T-helper 22 cell (primary cell): Measurements from ENCODE around the gene METTL23.
"Not testable (repeated sequence)": the region's sequence is repeated elsewhere in the genome, so short reads cannot be mapped to it uniquely, and the experiment has no call there.

Experiments
- DNase-seq: peaks from one replicate; pipeline ENCODE4 v3.0.0-alpha.2; 2020; ENCODE audit warnings: low read depth

The METTL23 gene

DNA sequence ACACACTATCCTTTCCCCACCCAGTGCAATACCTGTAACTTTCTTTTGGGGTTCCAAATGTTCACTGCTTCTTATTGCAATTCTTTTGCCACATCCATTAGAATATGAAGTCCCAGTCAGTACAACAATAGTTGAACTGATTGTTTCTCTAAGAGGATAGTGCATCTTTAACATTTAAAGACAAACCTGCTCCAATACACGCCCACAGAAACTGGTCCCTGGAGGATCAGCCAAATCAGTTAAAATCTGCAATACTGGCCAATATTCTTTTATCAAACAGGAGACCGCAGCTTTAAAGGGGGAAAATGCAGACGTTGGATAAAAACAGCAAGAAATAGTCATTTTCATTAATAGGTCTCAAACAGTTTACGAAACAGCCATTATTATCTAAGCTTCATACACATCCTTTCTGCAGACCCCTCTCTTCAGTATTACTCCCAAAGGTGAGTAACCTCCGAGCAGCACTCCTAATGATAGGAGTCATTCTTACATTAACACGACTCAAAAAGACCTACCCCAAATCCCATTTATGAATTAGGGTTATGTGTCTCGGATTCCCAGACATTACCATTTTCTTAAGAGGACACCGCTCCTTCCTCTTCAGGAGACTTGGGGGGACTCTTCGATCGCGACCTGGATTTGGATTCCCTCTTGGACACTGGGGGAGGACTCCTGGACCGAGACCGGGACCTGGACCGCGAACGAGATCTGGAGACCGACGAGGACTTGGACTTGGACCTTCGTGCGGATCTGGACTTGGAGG lies 9.1 kb downstream of the METTL23 start:
- no peak for DNase-seq

DNA sequence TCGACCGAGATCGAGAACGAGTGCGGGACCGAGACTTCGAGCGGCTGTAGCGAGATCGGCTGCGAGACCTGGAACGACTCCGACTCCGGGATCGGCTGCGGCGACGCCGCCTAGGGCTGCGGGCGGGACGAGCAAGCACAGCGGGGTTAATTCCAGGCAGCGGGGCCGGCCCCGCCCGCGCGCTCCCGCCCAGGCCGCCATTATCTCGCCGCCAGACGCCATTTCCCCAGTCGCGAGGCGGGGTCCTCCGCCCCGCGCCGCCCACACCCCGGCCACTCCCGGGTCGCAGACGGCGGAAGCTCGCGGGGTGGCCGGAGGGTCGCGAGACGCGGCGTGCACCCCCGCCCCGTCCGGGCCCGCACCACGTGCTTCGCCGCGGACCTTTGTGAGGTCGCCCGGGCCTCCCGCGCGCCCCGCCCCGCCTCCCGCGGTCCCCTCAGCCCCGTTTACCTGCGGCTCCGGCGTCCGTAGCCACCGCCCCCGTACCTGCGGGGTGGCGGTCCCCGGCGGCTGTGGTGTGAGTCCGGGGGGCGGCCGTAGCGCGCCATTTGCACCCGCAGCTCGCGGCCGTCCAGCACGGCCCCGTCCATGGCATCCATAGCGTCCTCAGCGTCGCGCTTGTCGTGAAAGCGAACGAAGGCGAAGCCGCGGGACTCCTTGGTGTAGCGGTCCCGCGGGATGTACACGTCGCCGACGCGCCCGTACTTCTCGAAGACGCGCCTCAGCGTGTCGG lies 9.9 kb downstream of the METTL23 start:
- peak; percentile 49 for DNase-seq

DNA sequence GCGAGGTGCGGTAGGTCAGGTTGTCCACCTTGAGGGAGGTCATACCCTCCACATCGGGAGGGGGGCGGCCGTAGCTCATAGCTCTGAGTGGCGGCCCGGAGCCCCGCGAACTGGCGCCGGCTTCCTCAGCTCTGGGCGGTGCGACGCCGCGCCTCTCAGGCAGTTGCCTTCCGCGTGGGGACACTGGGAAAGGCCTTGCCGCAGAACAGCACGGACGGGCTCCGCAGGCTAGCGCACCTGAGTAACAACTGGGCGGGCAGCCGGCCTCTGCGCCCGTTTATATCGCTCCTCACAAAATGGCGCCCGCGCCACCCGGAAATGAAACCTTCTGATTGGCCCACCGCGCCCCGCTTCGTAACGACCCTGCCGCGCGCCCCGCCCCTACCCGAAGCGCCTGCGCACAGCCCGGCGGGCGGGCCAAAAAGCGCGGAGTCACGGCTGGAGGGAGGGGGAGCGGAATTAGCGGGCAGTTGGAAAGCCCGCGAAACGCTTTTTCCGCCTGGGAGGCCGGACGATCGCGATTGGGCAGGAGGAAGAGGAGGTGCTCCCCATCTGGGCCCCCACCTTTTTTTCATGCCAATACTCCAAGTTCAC lies 10.5 kb downstream of the METTL23 start, which contains the start of gene SRSF2:
SRSF2 (minus strand) TSS at position 250 of the 594 bp plus-strand sequence; CDS start at position 79, 171 bp downstream.
- peak; percentile 97 for DNase-seq

DNA sequence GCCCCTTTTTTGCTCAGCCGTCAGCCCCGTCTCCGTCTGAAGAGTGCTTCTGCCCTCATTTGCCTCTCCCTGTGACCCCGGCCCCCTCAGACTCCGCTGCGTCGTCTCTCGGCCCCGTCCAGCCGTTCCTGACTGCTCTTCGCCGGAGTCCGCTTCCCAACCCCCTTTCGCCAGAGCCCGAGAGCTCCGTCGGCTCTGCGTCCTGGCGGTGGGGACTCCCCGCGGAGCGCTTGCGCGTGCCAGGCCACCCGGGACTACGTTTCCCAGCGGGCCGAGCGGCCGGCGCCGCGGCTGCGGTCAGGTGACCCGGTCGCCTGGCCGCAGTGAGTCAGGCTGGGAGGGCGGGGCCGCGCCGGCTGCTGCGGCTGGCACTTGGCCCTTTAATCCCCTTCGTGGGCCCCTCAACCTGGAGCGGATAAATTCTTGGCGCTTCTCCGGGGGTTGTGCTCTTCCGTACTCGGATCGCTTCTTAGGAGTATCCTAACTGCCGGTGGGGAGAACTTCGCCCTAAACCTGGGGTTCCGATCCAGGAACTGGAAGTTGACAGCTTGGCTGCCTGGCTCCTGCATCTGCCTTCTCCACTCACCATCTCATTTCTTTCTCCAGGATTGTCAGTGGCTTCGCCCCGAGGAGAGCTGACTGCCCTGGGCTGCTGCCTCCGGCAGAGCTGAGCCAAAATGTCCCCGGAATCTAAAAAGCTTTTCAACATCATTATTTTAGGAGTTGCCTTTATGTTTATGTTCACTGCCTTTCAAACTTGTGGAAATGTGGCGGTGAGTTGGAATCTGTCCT lies 11.2 kb downstream of the METTL23 start, which contains the start of gene MFSD11:
MFSD11 (plus strand) TSS at position 444 of the 792 bp plus-strand sequence; CDS start at position 678, 234 bp downstream.
- DNase-seq = peak; percentile 88

DNA sequence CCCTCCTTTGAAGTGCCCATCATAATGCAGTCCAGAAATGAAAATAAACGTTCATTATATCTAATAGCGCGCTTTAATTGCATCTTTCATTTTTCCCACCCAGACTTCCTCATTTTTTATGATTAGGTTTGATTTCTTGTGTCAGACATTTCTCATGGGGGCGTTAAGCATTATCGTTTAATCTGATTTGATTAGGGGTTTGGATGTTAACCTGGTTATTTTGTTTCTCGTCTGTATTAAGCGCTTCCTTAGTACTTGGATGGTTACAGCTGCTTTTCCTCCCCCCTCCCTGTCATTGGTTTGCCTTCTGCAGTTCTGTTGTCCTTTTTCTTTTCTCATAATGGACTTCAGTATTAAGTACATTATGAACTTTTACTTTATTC lies 11.8 kb downstream of the METTL23 start:
- no peak for DNase-seq

DNA sequence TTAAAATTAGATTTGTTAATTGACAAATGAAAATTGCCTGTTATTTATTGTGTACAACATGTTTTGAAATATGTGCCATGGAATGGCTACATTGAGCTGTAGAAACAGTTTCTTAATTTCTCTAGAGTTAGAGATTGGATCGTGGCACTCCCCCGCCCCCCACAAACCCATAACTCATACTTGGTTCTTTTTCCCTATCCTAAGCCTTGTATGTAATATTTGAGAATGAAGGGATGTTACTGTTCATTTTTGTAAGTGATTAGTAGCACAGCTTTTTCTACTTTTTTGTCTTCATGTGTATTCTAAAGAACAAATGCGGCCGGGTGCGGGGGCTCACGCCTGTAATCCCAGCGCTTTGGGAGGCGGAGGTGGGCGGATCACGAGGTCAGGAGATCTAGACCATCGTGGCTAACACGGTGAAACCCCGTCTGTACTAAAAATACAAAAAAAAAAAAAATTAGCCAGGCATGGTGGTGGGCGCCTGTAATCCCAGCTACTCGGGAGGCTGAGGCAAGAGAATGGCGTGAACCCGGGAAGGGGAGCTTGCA lies 13.0 kb downstream of the METTL23 start:
- not testable (repeated sequence) for DNase-seq

DNA sequence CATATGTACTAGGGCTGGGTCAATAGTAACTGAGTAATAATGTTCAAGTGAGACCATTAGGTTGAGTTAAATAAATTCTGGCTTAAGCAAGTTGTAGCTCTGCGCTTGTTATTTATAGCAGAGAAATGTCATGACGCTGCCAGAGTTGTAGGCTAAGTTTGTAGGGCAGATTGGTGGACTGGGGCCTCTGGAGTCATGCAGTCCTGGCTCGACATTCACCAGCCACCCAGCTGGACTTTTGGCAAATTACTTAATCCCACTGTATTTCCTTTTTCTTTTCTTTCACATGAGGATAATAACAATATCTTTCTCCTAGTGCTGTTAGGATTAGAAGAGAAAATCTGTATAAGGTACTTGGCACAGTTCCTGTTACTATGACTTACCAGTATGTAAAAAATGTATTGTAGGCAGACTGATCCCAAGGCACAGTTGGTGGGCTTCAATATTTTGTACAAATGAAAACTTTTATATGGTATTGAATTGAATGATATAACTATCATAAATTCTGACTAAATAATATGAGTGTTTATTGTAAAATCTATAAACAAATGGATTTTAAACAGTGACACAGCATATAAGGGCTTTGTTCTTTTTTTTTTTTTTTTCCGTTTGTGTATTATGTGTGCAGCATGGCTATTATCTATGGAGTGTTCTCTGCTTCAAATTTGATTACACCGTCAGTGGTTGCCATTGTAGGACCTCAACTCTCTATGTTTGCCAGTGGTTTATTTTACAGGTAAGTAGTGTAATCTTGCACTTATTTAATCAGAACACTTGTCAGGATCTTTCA lies 13.9 kb downstream of the METTL23 start:
- no peak for DNase-seq

DNA sequence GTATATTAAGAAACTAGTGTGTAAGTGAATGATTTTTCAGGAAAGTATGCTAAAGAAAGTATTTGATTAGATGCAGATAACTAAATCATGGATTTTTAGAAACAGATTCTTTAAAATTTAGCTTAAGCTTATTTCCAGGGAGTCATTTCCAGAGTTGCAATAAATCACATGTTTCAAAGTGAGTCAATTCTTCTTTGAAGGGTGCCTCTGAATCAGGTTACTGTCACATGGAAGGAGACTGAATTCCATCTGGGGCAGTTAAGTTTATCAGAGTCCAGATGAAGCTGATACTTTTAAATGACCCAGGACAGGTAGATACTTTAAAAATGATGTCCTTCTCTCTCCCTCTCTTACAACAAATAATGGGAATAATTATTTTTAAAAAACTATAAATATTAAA lies 16.3 kb downstream of the METTL23 start:
- DNase-seq = no peak

DNA sequence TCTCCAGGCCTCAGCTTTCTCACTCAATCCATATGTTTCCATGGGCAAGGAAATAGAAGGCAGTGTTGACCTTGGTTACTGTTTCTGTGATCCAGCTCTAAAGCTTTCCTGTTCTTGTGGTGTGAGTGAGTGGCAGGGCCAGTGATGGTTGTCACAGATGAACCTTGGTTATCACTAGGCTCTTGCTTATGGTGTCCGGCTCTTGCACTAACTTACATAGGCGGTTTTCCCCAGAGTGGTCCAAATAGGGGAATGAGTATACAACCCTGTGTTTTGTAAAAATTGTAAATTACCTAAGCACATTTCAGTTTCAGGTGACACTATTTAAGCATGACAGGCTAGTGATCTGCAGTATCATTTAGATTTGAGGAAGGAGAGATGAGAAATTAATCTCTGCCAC lies 18.1 kb downstream of the METTL23 start:
- no peak for DNase-seq

DNA sequence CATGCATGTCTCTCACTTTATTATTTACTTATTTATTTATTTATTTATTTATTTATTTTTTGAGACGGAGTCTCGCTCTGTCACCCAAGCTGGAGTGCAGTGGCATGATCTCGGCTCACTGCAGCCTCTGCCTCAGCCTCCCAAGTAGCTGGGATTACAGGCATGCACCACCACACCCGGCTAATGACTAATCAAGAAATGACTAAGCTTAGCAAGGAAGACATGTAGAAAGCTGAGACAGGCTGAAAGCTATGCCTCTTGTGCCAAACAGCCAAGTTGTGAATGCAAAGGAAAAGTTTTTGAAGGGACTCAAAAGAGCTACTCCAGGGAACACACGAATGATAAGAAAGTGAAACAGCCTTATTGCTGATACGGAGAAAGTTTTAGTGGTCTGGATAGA lies 19.1 kb downstream of the METTL23 start:
- DNase-seq = not testable (repeated sequence)

DNA sequence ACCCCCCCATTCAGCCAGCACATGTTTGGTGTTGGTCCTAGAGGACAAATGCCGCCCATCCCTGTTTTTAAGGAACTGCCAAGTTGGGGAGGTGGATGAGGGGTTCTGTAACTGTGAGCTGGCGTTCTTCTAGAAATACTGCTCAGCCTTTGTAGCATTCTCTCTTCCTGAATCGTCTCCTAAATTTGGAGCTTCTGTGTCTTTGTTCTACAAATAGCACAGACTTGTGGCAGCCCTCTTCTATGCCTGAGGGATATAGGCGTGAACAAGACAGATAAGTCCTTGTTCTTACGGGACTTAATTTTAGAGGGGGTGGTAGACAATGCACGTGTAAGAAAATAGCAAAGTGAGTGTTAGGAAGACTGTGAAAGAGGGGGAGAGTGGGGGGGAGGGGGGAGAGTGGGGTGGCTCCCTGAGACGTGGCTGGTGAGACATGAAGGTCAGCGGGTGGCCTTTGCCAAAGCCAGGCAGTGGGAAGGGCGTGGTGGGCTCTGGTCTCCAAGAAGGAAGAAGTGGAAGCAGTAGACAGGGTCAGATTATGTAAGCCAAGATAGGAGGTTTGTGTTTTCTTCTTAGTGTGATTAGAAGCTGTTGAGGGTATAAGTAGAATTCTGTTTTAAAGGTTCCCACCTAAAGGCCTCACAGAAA lies 21.2 kb downstream of the METTL23 start:
- DNase-seq = no peak

DNA sequence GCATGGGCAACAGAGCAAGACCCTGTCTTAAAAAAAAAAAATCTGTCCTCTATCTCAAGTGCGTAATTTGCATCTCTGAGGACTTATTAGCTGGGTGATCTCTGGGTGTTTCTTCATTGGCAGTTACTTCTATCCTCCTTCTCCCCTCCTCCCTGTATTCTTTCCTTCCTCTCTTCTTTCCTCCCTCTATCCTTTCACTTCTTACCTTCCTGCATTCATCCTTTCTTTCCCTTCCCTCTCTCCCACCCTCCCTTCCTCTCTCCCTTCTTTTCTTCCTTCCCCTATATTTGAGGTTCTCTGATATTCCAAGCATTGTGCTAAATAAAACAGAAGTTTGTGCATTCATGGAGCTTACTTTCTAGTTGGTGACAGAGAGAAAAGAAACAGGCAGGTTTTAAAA lies 22.0 kb downstream of the METTL23 start:
- no peak for DNase-seq

DNA sequence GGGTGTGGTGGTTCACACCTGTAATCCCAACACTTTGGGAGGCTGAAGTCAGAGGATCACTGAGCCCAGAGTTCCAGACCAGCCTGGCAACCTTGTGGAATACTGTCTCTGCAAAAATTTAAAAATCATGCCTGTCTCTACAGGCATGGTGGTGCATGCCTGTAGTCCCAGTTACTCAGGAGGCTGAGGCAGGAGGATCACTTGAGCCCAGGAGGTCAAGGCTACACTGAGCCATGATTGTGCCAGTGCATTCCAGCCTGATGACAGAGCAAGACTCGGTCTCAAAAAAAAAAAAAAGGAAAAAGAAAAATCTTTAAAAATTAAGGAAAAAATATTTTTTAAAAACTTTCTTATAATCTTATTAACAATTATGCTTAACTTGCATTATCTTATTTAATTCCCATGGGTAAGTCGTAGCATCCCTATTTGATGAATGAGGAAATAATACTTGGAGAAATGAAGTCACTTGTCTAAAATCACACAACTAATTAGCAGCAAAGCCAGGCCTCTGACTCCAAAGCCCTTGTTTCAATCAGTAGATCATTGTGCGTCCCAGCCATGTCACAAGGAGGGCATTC lies 24.9 kb downstream of the METTL23 start:
- DNase-seq = no peak

DNA sequence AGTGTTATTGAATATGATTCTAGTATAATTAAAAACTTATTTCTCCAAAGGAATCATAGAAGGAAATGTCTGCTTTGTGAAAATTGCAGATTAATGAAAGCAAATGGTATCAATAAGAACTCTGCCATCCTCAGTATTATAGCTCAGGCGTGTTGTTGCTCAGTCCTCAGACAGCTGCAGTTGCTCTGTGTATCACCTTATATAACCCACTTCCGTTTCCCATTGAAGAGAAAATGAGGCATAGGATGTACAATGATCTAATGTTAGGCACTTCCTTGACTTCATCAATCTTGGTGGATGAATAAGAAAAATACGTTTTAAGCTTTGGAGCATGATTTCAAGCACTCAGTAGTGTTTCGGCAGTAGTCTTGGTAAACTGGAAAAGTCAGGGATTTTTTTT lies 25.4 kb downstream of the METTL23 start:
- peak; percentile 20 for DNase-seq

DNA sequence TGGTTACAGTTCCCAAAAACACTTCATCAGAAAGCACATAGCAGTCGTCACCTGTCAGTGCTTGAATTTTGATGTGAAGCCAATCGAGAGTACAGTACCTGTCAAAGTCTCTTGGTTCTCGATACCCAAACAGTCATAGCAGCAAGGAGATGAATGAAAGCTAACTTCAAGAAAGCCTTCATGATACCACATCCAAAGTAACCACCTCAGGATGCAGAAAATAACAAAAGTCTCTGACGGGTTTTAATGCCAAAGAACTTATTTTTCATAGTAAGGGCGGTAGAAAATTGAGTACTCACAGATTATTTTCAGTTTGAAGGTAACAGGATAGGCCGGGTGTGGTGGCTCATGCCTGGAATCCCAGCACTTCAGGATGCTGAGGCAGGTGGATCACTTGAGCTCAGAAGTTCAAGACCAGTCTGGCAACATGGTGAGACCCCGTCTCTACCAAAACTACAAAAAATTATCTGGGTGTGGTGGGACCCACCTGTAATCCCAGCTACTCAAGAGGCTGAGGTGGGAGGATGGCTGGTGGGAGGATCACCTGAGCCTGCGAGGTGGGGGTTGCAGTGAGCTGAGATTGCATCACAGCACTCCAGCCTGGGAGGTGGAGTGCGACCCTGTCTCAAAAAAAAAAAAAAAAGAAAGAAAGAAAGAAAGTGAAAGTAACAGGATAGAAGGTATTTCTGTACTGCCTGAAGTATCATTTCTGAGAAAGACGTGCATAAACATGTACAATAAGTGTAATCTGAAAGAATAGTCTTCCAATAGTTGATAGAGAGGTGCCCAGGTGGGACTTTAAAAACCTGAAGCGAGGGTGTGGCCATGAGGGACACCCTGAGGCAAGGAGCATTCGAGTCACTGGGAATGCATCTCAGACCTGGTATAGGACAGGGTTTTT lies 26.7 kb downstream of the METTL23 start:
- no peak for DNase-seq

DNA sequence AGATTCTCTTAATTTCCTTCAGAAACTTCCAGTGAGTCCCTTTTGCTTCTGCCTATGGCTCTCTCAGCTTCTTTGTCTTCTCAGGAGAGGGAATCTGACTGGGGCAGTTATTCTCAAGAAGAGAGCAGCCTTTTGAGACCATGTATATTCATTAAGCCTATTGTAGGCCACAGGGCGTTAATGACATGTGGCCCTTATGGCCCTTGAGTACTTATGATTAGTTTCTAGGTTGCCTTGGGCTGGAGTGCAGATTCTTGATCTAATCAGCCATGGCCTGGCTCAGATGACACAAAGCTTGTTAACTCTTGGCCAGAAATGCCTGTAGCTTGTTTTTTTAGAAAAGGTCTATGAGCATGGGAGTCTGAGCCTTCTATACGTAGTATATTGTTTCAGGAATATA lies 28.6 kb downstream of the METTL23 start:
- no peak for DNase-seq

DNA sequence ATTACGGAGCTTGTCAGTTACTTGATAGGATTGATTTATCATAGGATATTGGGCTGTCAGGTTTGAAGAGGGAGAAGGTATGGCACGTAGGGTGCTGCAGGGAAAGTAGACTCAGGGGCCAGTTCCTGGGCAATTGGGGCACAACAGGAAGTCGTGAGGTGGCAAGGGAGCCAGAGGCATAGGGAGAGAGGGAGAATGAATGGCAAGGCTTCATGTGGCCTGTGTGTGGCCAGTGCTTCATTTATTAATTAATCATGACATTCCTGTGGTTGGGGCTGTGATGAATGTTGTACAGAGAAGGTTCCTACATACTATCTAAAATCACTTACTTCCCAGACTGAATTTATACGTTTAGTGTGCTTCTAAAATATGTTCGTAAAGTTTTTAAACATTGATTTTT lies 30.6 kb downstream of the METTL23 start:
- DNase-seq = no peak

DNA sequence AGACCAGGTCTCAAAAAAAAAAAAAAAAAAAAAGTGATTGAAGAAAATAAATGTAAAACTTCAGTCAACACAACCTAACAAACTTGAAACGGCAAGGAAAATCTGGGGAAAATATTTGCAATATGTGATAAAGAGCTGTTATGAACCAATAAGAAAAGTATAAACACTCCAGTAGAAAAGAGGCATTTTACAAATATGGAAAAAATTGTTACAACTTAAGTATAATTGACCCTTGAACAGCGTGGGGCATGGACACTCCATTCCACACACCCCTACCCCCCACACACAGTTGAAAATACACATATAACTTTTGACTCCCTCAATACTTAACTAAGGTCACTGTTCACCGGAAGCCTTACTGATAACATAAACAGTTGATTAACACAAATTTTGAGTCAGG lies 31.9 kb downstream of the METTL23 start:
- no peak for DNase-seq
